ENCODE data around the gene PGGHG.

GRCh38 chr11:337711-338110, 48.8 kb downstream of the PGGHG start:
- TF ChIP-seq CTCF (conservative IDR thresholded peaks at IDR 0.05; ENCODE audit: low read depth, low read length) (no peak), EZH2 (IDR thresholded peaks at IDR 0.05; ENCODE audit: low read length, unreplicated experiment) (no peak)

All from PC-3 (cell line).